ENCODE measurements around the gene CPSF4.

CPSF4 gene

GRCh38 chr7:99499721-99500636, 61.2 kb downstream of the CPSF4 start, which contains the start of gene ZNF394 (continued):
- TF ChIP-seq, protein P1, sequence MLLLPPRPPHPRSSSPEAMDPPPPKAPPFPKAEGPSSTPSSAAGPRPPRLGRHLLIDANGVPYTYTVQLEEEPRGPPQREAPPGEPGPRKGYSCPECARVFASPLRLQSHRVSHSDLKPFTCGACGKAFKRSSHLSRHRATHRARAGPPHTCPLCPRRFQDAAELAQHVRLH (tag by site-specific recombination; IDR thresholded peaks at IDR 0.05), result peak; percentile 33
- TF ChIP-seq HOXD13 (CRISPR knock-in tag; IDR thresholded peaks at IDR 0.05; ENCODE audit: borderline replicate concordance), result no peak
- no peak for TF ChIP-seq ZNF221 (tag by site-specific recombination; IDR thresholded peaks at IDR 0.05; ENCODE audit: borderline replicate concordance)
- TF ChIP-seq HOXA7 (CRISPR knock-in tag; IDR thresholded peaks at IDR 0.05; ENCODE audit: borderline replicate concordance), result no peak
- no peak for TF ChIP-seq GLIS1 (tag by site-specific recombination; IDR thresholded peaks at IDR 0.05)
- TF ChIP-seq ZNF394 (tag by site-specific recombination; IDR thresholded peaks at IDR 0.05; ENCODE audit: borderline replicate concordance), result peak; percentile 59; the same call in 1 of the 2 replicates
- no peak for TF ChIP-seq GLIS2 (tag by site-specific recombination; IDR thresholded peaks at IDR 0.05)
- TF ChIP-seq ZSCAN4 (tag by site-specific recombination; IDR thresholded peaks at IDR 0.05), result no peak
- TF ChIP-seq, protein P2, sequence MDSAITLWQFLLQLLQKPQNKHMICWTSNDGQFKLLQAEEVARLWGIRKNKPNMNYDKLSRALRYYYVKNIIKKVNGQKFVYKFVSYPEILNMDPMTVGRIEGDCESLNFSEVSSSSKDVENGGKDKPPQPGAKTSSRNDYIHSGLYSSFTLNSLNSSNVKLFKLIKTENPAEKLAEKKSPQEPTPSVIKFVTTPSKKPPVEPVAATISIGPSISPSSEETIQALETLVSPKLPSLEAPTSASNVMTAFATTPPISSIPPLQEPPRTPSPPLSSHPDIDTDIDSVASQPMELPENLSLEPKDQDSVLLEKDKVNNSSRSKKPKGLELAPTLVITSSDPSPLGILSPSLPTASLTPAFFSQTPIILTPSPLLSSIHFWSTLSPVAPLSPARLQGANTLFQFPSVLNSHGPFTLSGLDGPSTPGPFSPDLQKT (IDR thresholded peaks at IDR 0.05; ENCODE audit: borderline replicate concordance, low read depth, low read length), result no peak; the same call in 1 of the 2 replicates
- no peak for TF ChIP-seq BCL11B (tag by site-specific recombination; IDR thresholded peaks at IDR 0.05; ENCODE audit: low read depth)
- no peak for TF ChIP-seq ZNF354C (tag by site-specific recombination; IDR thresholded peaks at IDR 0.05; ENCODE audit: borderline replicate concordance, low read depth)
- TF ChIP-seq SCRT2 (tag by site-specific recombination; IDR thresholded peaks at IDR 0.05), result peak; percentile 74; the same call in 1 of the 2 replicates
- TF ChIP-seq ZNF10 (tag by site-specific recombination; IDR thresholded peaks at IDR 0.05), result no peak; the same call in 1 of the 2 replicates
- TF ChIP-seq, protein P3, sequence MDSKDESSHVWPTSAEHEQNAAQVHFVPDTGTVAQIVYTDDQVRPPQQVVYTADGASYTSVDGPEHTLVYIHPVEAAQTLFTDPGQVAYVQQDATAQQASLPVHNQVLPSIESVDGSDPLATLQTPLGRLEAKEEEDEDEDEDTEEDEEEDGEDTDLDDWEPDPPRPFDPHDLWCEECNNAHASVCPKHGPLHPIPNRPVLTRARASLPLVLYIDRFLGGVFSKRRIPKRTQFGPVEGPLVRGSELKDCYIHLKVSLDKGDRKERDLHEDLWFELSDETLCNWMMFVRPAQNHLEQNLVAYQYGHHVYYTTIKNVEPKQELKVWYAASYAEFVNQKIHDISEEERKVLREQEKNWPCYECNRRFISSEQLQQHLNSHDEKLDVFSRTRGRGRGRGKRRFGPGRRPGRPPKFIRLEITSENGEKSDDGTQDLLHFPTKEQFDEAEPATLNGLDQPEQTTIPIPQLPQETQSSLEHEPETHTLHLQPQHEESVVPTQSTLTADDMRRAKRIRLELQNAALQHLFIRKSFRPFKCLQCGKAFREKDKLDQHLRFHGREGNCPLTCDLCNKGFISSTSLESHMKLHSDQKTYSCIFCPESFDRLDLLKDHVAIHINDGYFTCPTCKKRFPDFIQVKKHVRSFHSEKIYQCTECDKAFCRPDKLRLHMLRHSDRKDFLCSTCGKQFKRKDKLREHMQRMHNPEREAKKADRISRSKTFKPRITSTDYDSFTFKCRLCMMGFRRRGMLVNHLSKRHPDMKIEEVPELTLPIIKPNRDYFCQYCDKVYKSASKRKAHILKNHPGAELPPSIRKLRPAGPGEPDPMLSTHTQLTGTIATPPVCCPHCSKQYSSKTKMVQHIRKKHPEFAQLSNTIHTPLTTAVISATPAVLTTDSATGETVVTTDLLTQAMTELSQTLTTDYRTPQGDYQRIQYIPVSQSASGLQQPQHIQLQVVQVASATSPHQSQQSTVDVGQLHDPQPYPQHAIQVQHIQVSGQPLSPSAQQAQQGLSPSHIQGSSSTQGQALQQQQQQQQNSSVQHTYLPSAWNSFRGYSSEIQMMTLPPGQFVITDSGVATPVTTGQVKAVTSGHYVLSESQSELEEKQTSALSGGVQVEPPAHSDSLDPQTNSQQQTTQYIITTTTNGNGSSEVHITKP (tag by site-specific recombination; IDR thresholded peaks at IDR 0.05), result 0 out of 2 replicates have a peak, but pooled peaks have one; percentile 62
- TF ChIP-seq, protein P4, sequence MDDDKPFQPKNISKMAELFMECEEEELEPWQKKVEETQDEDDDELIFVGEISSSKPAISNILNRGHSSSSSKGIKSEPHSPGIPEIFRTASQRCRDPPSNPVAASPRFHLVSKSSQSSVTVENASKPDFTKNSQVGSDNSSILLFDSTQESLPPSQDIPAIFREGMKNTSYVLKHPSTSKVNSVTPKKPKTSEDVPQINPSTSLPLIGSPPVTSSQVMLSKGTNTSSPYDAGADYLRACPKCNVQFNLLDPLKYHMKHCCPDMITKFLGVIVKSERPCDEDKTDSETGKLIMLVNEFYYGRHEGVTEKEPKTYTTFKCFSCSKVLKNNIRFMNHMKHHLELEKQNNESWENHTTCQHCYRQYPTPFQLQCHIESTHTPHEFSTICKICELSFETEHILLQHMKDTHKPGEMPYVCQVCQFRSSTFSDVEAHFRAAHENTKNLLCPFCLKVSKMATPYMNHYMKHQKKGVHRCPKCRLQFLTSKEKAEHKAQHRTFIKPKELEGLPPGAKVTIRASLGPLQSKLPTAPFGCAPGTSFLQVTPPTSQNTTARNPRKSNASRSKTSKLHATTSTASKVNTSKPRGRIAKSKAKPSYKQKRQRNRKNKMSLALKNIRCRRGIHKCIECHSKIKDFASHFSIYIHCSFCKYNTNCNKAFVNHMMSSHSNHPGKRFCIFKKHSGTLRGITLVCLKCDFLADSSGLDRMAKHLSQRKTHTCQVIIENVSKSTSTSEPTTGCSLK (tag by site-specific recombination; IDR thresholded peaks at IDR 0.05), result no peak
- TF ChIP-seq ZSCAN30 (tag by site-specific recombination; IDR thresholded peaks at IDR 0.05), result no peak
- peak; percentile 33; the same call in 1 of the 2 replicates for TF ChIP-seq CTCF (tag by site-specific recombination; IDR thresholded peaks at IDR 0.05)
- TF ChIP-seq ZNF223 (tag by site-specific recombination; IDR thresholded peaks at IDR 0.05), result no peak
- peak; percentile 94 for TF ChIP-seq ZNF677 (tag by site-specific recombination; IDR thresholded peaks at IDR 0.05)
- TF ChIP-seq ZBTB1 (tag by site-specific recombination; IDR thresholded peaks at IDR 0.05), result no peak
- no peak for TF ChIP-seq ZNF404 (tag by site-specific recombination; IDR thresholded peaks at IDR 0.05)
- TF ChIP-seq ZNF48 (tag by site-specific recombination; IDR thresholded peaks at IDR 0.05), result no peak
- no peak for TF ChIP-seq OSR2 (tag by site-specific recombination; IDR thresholded peaks at IDR 0.05)
- no peak for TF ChIP-seq KLF7 (tag by site-specific recombination; IDR thresholded peaks at IDR 0.05; ENCODE audit: borderline replicate concordance)
- no peak for TF ChIP-seq ZNF658 (tag by site-specific recombination; IDR thresholded peaks at IDR 0.05)
- TF ChIP-seq ZNF169 (tag by site-specific recombination; IDR thresholded peaks at IDR 0.05), result no peak
- no peak for TF ChIP-seq ZNF133 (tag by site-specific recombination; IDR thresholded peaks at IDR 0.05)
- TF ChIP-seq ZEB2 (tag by site-specific recombination; IDR thresholded peaks at IDR 0.05), result peak; percentile 98
- TF ChIP-seq IKZF3 (tag by site-specific recombination; IDR thresholded peaks at IDR 0.05), result peak; percentile 61; the same call in 1 of the 2 replicates
- TF ChIP-seq KLF16 (tag by site-specific recombination; IDR thresholded peaks at IDR 0.05), result 0 out of 2 replicates have a peak, but pooled peaks have one; percentile 19
